ENCODE results near the gene RNASE4. TPM values are rescaled to one million over a fixed set of nuclear protein-coding genes. Genes with fewer than 3 reads are reported as not detected.

Gene RNASE4
- total RNA-seq, 2 donors from 2014 or later = 41.5 to 94.7 TPM

DNA sequence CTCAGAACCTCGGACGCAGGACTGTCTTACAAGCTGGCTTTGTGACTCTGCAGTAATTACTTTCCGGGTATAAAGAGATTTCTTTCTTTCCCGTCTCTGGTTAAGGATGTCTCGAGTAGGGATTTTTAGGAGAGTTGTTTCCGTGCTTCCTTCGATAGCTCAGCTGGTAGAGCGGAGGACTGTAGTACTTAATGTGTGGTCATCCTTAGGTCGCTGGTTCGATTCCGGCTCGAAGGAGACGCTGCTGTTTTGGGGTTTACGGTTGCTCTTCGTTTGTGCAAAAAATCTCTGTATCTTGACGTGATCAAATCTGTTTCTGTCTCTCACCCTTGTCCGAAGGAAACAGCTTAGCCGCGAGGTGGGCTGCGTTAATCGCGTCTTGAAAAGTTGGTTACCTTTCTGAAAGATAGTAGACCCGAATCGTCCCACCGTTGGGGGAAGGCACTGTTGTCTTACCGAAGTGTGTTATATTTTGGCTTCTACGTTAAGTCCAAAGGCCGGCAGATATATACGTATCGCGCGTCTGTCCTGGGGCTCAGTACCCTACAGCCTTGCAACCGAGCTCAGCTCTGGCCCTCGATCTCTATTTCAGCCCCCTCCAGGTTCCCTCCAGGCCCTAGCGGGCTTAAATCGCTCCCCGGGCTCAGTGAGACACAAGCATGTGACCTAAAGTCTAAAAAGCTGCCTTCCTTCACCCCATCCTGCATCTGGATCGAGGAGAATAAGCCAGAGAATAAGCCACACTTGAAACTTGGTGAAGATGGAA is 1.1 kb upstream of the RNASE4 start:
- intact Hi-C loops (cut with DNase I) = loop anchor here (2.0 to 10.0 kb wide), 3 partner anchors 71 to 269 kb away; partner anchors contain the start of genes PIP4P1, PNP and TEP1
- TF ChIP-seq, protein P1, sequence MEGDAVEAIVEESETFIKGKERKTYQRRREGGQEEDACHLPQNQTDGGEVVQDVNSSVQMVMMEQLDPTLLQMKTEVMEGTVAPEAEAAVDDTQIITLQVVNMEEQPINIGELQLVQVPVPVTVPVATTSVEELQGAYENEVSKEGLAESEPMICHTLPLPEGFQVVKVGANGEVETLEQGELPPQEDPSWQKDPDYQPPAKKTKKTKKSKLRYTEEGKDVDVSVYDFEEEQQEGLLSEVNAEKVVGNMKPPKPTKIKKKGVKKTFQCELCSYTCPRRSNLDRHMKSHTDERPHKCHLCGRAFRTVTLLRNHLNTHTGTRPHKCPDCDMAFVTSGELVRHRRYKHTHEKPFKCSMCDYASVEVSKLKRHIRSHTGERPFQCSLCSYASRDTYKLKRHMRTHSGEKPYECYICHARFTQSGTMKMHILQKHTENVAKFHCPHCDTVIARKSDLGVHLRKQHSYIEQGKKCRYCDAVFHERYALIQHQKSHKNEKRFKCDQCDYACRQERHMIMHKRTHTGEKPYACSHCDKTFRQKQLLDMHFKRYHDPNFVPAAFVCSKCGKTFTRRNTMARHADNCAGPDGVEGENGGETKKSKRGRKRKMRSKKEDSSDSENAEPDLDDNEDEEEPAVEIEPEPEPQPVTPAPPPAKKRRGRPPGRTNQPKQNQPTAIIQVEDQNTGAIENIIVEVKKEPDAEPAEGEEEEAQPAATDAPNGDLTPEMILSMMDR (IDR thresholded peaks at IDR 0.05) = no peak

DNA sequence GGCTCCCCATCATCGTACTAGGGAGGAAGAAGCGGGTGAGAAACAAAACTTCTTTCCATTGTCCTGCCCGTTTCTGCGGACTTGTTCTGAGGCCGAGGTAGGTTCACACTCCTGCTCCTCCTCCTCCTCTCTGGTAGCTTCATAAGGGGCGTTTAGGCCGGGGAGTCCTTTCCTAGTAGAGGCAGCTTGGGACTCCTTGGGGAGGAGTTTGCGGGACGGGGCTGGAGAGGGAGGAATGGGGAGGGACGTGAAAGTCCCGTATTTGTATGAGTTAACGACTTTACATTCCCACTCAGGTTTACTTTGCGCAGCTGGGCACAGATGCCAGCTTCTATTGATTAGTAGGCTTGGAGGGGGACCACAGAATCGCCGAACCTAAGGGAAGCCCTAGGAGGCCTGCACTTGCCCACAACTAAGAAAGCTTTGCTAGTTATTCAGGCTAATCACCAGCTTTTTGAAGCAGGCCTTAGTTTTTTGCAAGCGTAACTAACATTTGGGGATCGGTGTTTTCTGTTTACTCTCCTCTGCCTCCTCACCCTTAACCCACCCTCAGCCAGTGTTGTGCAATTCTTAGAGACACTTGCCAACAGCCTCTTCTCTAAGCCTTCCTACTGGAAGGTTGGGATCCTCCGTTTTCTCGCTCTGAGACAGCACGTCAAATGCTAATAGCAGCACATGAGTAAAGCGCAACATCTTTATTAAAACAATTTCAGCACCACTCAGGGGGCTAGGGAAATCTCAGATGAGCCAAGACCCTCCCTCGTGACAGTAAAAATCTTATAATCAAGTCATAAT is 499 bp downstream of the RNASE4 start:
- Histone ChIP-seq H3K4me3 (peak overlapping the region; percentile 53), H3K27ac (peak overlapping the region; percentile 100), H3K36me3 (no peaks in the 10 kb centered on the region), H3K4me1 (peaks cover 11% of the 10 kb centered on the region), H3K9ac (ENCODE audit: low read depth in 2 of 2, low read length in 2 of 2) (peak overlapping the region; percentile 98 to 100), H3K27me3 (no peaks in the 10 kb centered on the region), H3K9me3 (no peaks in the 10 kb centered on the region)
- peak; percentile 71 for DNase-seq
- intact Hi-C loops (cut with DNase I) = loop anchor here (10.0 kb wide), 2 partner anchors 220 to 270 kb away; partner anchors contain the start of genes PIP4P1, PNP and TEP1
- TF ChIP-seq, protein P1 (IDR thresholded peaks at IDR 0.05) = no peak

More for the DNA sequence above, 1.1 kb upstream of the RNASE4 start:
- H3K9me3 ChIP-seq = no peaks in the 10 kb centered on the region
- peaks cover 11% of the 10 kb centered on the region for H3K4me1 ChIP-seq
- DNase-seq = peak; percentile 89
- peak overlapping the region; percentile 53 for H3K4me3 ChIP-seq
- peak overlapping the region; percentile 98 to 100 for H3K9ac ChIP-seq (ENCODE audit: low read depth in 2 of 2, low read length in 2 of 2)
- no peaks in the 10 kb centered on the region for H3K27me3 ChIP-seq
- peak overlapping the region; percentile 100 for H3K27ac ChIP-seq
- H3K36me3 ChIP-seq = no peaks in the 10 kb centered on the region

DNA sequence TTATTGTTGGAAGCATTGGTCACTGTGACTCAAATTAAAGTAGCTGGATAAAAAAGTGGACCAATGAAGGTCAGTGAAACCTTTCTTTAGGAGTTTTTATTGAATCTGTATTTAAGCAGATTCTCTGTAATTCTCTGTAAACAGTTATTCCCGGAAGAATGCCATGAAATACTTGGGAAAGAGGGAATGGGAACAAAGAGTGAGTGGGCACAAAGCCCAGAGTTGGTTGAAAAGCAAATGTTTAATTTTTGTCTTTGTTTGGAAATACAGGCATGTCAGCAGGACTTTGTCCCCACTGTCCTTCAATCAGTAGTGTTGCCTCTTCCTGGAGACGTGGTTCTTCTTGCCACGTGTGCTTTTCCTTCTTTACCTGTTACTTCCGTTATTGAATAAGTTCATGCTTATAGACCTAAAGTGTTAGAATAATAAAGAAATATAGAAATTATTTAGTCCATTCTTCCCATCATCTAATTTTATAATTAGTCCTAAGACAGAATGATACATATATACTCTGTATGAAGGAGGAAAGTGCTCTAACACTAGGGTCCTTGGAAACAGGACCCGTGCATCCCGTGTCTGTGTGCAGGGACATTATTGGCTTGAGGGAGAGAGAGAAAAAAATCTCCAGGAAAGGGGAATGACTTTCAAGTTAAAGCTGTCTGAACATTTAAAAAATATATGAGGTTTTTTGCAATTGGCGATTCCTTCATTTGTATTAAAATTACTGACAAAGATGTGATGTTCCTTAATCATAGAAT is 2.2 kb downstream of the RNASE4 start:
- Histone ChIP-seq H3K4me1 (peaks cover 4% of the 10 kb centered on the region), H3K4me3 (no peak overlapping the region)

DNA sequence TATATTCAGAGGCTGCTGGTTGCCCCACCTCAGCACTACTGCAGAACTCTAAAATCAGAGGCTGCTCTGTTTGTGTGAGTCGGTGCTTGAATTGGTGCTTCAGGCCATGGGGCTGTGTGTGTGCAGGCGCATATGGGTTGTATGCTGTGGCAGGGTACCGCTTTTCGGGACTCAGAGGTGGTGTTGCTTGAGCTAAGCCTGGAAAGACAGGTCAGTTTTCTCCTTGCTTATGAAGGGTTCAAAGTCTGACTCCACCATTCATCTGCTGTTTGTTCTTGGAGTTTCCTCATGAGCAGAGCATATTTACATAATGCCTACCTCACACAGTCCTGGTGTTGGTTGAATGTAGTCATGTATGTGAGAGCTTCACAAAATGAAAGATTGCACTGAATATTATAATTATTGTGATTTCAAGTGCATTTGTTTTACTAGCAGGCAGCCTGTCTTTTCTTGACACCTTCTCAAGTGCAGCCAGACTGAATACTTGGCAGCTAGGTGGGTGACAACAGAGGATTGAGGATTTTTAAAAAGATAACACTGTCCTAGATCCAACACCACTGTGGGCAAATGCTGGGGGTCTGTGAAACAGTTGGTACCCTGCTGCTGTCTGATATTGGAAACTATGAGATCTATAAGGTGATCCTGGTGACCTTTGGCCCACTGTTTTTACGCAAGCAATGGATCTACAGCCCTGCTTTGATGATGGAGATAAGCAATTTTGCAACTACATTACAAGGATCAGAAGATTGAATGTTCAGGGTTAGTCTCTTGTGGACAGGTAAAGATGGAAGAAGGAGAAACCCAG is 3.2 kb downstream of the RNASE4 start:
- DNase-seq = peak; percentile 65
- Histone ChIP-seq H3K36me3 (no peaks in the 10 kb centered on the region), H3K27ac (peak overlapping the region; percentile 100), H3K9ac (ENCODE audit: low read depth in 2 of 2, low read length in 2 of 2) (peak overlapping the region in 1 of 2 donors; percentile 75), H3K9me3 (no peaks in the 10 kb centered on the region), H3K4me3 (peak overlapping the region; percentile 3), H3K27me3 (no peaks in the 10 kb centered on the region), H3K4me1 (peaks cover 4% of the 10 kb centered on the region)
- TF ChIP-seq, protein P1 (IDR thresholded peaks at IDR 0.05) = no peak
- intact Hi-C loops (cut with DNase I) = loop anchor here (10.0 kb wide), 2 partner anchors 223 to 273 kb away; partner anchors contain the start of genes PIP4P1, PNP and TEP1

More for the DNA sequence above, 2.2 kb downstream of the RNASE4 start:
- TF ChIP-seq, protein P1 (IDR thresholded peaks at IDR 0.05) = no peak
- peak; percentile 82 for DNase-seq
- no peaks in the 10 kb centered on the region for H3K9me3 ChIP-seq
- H3K27ac ChIP-seq = peak overlapping the region; percentile 100
- peak overlapping the region in 1 of 2 donors; percentile 75 for H3K9ac ChIP-seq (ENCODE audit: low read depth in 2 of 2, low read length in 2 of 2)
- no peaks in the 10 kb centered on the region for H3K27me3 ChIP-seq
- intact Hi-C loops (cut with DNase I) = loop anchor here (10.0 kb wide), 2 partner anchors 222 to 272 kb away; partner anchors contain the start of genes PIP4P1, PNP and TEP1
- no peaks in the 10 kb centered on the region for H3K36me3 ChIP-seq
